GM18517 (cell line): ENCODE measurements around the gene RAPGEF1.

Experiments
- ATAC-seq: cut with Tn5 transposase; IDR thresholded peaks from one replicate; pipeline ENCODE4 v1.9.1; 2021; ENCODE audit warnings: mild to moderate bottlenecking, moderate library complexity; ENCODE audit not compliant: unreplicated experiment

Gene RAPGEF1

DNA sequence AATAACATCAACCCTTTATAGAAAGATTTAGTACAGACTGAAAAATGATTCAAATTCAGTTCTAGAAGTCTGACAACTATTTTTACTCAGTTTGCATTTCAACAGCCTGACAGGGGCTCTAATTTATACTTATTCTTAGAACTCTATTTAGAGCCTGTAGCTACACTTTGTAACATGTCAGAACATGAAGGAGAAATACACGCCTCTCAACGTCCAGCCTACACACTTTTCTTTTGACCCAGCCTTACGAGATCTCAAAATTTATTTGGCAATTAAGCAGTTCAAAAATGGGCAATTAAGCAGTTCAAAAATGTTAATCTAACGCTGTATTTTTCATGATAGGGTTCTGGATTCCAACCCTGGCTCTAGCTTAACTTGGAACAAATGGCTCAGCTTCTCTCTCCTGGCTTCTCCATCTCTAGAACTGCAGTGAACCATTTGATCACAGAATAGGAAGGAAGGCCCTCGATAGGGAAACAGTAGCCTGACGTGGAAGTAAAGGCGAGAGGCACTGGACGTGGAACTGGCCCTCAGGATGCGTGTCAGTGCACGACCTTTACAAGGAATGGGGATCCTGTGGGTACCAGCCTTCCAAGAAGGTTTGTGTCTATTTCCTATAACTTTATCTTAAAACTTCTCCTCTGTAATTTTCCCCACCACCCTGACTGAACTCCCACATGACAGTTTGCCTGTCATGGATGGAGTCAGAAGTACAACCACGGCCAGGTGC is 128.1 kb downstream of the RAPGEF1 start:
- no peak for ATAC-seq

DNA sequence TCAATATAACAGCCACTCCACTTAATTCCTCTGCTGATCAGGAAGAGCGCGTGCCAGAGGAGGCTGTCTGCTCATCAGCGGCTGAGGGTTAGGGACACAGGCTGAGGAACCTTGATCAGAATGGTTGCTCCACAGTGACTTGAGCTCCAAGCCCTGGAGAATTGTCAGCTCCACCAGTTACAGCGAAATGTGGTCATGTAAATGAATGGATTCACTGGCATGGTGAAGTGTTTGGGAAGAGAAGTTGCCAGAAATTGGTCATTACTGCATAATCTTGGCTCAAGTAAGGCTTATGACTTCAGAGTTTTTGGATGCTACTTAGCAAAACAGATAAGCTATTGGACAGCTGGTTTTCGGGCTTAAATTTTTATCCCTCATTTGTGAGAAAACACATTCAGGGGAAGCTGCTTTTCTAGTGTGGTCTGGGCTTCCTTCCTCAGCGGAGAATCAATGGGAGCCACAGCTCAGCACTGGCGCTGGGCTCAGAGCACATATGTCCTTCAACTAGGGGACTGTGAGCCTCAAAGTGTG is 129.6 kb downstream of the RAPGEF1 start:
- no peak for ATAC-seq

DNA sequence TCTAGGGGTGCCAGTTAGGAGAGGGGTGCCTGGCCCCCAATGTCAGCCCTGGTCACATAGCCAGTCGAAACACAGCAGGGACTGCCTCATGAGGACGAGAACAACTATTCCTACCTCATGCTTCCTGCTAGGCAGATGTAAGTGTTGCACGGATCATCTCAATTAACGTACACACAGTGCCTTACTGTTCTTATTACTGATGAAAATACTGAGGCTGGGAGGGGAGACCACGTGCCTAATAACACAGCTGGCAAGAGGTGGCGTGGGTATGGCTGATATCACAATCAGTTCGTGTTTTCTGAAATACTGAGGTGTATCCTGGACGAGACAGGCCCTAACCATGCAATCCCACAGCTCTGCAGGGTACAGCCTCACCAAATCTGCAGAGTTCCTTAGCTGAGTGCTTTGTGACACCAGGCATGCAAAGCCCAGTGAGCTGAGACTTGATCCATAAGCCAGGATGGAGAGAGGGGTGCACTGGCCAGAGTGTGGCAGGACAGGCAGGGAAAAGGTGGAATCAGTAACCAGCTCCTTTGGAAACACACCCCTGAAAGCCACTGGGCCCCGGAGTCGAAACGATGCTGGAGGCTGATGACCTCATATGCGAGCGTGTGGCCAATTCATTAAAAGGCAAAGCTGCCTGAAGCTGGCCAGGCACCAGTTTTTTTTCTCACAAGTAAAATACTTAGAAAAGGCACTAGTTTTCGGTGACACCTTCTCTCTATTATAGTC is 130.6 kb downstream of the RAPGEF1 start:
- no peak for ATAC-seq

DNA sequence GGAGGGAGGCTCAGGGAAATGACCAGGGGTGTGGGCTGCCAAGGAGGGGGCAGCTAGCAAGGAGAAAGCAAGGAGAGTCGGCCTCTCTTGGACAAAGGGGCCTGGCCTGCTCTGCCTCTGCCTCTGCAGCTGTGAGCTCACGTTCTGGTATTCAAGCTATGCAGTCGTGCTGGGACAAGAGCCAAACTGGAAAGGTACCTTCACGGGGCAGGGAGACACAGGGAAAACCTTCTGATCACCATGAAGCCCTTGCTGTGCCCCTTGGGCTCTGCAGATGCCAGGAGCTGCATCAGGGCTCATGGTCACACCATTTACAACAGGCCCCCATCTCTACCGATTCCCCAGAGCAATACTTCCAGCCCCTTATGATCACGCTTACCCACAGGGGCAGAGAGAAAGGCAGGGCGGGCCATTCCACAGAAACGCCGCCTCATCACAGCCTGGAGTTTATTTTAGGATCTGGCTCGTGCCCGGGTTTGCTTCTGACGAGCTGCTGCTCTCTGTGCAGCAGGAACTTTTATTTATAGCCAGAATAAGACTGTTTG is 131.3 kb downstream of the RAPGEF1 start:
- no peak for ATAC-seq

DNA sequence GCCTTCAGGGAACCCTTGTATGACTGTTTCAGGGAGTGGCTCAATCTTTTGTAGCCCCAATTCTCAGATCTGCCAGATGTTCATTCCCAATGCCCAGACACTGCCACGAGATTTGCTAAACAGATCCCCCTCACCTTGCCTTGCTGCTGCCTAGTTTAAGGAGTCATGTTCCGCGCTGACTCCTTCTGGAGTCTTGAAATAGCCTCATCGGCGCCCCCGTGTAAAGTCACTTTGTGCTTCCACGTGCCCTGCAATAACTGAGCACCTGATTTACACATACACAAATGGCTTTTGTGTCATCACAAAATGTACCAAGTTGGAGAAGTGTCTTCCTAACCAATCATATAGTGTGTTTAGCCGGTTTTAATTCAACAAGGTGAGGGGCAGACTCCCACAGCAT is 132.3 kb downstream of the RAPGEF1 start:
- no peak for ATAC-seq

DNA sequence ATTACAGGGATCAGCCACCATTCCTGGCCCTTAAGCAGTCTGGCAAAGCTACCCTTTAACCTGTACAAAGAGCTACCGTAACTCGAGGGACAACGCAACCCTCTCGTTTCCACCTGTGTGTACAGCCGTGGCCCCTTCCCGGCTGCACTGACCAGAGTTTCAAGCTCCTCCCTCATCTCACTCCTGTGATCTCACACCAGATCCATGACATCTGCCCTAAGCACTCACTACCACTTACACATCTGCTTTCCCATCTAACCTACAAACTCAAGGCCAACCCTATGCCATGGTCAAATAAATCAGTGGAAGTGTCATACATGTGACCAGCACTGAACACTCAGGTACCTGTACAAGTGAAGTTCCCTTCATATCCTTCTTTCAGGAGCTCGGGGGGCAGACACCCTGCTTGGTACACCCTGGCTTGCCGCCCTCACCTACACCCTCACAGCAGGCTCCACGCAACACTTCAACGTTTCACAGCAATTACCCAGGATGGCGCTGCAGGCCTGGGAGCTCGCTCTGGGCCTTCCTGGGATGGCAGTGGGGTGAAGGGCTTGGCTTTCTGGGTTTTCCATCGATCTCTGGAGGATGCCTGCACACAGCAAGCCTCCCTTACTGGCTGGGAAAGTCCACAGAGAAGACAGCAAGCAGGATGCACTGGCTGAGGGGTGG is 132.8 kb downstream of the RAPGEF1 start:
- no peak for ATAC-seq

DNA sequence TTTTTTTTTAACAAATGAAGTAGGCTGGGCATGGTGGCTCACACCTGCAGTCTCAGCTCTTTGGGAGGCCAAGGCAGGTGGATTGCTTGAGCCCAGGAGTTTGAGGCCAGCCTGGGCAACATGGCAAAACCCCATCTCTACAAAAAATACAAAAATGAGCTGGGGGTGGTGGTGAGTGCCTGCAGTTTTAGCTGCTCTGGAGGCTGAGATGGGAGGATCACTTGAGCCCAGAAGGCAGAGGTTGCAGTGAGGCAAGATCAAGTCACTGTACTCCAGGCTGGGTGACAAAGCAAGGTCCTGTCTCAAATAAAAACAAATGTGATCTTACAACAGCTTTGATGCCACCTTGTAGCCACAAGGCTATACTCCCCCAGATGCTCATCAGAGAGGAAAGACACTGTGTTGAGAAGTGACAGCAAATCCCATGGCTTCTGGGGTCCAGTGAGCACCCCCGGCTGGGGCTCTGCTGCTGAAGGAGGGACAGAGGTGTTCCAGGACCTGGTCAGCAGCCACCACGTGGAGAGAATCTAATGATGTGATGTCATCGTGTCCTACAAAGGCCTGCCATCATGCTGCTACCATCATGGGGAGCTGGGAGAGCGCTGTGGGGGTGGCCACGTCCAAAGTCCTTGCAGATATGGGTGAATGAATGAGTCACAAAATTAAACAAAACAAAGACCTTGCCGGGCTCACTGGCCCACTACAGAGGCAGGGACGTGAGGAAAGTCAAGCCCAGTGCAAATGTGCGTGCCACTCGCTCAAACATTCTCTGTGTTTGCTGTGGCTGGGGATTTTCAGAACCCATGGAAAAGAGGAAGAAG is 133.9 kb downstream of the RAPGEF1 start:
- no peak for ATAC-seq

DNA sequence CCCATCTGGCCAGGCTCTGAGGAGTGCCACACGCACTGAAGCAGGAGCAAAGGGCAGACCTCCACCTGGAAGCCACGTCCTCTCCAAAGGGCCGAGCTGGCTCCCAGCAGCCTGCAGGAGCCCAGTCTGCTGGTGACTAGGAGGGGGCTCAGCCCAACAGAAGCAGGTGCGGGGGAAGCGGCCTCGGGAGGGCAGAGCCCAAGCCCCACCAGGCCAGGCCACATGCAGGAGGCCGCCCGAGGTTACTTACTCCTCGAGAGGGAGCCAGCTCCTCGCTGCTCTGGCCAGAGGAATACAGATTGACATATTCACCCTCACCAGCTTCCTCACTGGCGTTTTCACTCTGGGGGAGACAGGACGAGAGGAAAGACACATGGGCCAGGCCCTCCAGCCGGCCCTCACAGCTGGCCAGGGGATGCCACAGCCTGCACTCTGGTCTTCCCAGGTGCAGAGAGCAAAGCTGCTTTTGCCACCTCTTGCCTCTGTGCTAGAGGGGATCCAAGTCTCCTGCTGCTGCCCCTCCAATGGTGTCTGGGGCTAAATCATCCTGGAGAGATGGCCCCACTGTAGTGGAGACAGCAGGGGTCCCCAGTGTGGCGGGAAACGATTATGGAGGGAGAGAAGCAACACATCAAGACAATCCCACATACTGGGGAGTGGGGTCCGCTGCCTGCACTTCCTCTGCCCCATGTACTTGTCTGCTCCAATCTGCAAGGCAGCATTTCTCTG is 136.0 kb downstream of the RAPGEF1 start:
- no peak for ATAC-seq

DNA sequence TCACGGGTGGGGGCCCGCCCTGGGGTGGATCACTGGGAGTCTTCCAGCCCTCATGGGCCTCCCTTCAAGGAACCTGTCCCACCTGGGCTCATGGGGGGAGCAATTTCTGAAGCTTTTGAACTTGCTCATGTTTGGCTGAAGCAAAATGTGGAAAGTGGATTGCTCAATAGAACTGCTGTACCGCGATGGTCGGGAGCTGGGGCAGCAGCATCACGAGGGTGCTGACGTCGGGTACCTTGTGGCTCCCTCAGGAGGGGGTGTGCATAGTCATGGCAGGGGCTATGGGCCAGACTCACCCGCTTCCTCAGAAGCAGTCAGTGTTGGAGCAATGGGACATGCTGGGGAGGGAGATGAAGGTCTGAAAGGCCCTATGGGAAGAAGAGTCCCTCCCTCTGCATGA is 136.7 kb downstream of the RAPGEF1 start:
- no peak for ATAC-seq

DNA sequence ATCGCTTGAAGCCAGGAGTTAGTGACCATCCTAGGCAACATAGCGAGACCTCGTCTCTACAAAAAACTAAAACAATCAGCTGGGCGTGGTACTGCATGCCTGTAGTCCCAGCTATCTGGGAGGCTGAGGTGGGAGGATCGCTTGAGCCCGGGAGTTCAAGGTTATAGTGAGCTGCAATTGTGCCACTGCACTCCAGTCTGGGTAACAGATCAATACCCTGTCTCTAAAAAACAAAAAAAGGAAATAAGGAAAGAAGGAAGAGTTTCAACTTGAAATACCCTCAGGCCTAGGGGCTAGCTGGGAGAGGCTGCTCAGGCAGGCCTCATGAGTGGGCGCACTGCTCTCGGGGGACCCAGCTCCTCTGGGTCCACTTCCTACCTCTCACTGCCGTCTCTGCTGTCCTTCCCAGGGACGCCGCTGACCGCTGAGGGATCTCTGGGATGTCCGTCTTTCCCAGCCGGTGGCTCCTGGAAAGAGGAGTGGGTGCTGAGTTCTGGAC is 138.1 kb downstream of the RAPGEF1 start:
- no peak for ATAC-seq

DNA sequence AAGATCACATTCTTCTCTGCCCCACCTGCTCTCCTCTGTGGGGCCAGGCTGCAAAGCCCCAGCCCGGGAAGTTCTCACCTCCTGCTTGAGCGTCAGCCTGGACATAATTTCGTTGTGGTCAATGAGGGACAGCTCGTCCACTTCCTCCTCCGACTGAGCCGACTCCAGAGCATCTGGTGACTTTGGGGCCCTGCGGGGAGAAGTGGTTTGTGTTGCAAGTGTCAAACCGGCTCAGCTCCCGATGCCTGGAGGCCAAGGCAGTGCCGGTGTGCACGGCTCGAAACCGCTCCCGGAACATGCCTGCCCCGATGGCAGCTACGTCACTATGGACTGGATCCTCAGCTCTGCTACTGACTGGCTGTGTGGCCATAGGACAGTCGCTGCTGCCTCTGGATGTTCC is 141.8 kb downstream of the RAPGEF1 start:
- no peak for ATAC-seq

DNA sequence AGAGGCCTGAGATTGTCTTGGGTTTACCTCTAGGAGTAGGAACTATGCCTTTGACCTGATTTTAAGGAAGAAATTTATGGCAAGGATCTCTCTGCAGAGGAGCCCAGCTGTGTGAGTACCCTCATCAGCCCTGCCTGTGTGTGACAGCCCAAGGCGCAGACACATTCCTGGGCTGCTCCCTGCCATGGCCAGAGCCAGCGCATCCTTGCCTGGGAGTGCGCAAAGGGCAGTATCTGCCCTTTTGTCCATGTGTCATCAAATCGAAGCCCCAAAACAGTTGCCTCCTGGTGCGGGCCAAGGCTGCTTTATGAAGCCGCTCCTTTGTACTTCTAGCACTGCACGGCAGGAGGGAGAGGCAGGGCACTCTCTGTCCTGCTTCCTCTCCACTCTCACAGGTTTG is 142.6 kb downstream of the RAPGEF1 start:
- no peak for ATAC-seq

DNA sequence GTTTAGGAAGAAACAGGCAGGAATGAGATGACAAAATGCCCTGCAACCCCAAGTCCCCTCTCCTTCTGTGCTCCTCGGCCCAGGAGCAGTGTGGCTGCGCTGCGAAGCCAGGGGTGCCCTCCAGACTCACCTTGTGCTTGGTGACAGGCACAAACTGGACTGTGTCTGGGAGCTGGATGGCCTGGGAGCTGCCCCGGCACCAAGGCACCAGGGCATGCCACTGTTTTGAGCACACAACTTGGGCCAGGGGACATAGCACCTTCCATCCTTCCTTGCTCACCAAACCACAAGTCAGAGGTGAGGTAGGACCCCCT is 143.5 kb downstream of the RAPGEF1 start:
- ATAC-seq, result no peak

DNA sequence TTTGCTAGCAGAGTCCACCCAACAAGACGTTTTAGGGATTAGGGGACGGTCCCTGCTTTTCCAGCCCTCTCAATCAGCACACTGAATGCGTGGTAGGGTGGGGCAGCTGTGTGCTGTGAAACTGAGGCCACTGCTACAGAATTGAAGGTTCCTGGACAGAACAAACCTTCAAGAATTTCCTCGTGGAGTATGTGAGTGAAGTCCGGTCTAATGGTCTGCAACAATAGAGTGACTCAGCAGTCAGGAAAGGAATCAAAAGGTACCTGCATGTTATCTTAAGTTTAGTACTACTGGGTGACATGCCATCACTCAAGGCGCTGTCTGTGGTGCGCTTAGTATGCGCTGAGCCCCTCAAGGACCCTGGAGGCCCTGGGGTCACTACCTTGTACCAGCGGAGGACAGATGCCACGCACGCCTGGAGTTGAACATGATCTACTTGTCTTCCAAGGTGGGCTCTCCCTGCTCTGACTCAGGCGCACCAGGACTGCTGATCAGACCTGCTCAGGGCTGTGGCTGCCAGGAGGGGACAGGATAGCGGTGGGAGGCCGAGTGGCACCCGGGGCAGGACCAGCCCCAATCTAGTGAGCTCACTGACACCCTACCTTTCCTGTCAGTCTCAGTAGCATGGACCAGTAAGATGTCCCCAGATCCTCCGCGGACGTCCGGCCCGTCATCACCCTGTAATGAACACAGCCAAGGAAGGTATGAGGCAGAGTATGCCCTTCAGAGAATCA is 144.0 kb downstream of the RAPGEF1 start:
- ATAC-seq, result no peak

DNA sequence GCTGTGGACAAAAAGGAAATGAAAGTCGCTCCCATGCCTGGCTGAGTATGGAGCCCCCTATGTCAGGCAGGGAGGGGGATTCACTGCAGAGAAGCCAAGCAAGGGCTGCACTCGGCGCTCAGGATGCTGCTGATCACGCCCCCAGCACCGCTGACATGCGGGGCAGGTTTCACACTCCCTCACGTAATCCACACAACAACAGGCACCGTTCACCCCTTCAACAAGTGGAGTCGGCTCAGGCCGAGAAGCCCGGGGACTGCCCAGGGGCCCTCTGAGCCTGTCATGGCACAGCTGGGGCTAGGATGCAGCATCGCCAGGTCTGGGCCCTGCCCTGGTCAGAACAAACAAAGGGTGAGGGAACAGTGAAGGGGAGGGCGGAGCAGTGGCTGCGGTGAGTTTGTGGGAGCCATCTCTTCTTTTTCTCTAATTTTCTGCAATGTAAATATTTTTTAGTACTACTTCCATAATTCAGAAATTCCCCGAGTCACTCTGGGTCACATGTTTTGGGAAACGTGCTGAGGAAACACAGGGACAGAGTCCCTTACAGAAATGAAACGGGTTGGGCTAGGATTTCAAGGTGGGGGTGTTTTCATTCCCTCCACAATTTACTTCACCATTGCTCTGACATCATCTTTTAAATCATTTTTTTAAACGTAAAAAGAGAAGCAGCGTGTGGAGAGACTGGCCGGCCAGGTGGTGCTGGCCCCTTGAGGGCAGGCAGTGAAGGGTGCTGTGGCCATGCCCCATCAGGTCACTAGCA is 144.8 kb downstream of the RAPGEF1 start:
- ATAC-seq, result no peak

DNA sequence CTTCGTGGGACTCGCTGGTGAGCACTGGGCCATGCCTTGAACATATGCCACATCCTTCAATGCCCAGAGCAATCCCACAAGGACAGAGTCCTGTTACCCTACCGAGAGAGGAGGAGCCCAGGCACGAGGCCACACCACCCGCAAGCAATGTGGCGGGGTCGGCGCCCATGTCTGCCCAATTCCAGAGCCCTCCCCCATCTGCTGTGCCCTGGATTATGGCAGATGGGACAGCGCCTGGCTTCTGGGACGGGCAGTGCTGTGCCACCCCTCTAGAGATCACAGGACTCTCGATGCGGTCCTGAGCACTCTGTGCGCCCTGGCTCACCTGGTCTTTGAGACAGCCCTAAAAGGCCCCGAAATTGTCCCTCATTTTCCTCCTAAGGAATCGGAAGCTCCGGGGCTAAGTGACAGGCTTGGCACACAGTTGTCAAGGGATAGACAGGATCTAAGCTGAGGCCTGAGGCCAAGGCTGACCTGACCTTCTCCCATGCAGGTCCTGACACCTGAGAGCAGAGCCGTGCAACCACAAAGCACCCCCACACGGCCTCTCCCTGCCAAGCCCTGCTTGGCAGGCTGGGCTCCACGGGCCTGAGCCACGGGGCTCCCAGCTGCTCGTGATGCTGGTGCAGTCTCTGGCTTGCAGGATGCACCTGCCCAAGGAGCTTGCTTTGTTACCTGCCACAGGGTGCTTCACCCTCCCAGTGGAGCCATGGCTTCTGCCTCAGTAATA is 145.8 kb downstream of the RAPGEF1 start:
- ATAC-seq, result no peak

DNA sequence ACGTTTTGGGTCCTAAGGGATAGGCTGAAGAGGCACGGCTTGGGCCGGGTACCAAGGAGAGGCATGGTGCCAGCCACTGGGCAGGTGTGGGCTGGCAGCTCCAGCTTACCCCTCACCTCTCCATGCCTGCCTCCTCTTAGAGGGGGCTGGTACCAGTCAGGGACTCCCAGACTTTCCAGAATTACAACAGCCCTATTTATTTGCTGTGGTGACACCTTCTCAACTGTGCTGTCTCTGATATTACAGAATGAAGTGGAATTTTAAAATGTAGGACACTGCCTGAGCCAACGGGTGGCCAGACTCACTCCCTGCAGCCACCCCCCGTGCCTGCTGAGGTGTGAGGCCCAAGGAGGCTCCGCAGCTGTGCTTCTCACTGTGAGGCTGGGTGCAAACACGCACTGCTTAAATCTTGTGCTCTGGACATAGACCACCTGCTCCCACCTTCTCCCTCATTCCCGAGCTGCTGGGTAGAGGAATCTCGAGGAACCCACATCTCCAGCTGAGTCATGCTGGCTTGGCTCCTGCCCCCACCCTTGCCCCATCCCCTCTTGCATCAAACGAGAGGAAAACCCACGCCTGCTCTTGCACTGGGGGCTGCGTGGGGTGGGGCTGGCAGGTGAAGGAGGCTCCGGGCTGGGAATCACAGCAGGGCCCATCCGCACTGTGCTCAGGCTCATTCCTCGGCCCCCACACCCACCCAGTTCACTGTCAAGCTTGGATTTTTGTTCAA is 146.6 kb downstream of the RAPGEF1 start:
- no peak for ATAC-seq
